HCT116 (cell line): ENCODE results near the gene GRIK3. TPM values are rescaled to one million over a fixed set of nuclear protein-coding genes. Genes with fewer than 3 reads are reported as not detected.

Experiments
- ATAC-seq: fragments of 200-7000 bp; cut with Tn5 transposase; 2 replicates; pipeline ENCODE4 v1.9.1; 2020; ENCODE audit warnings: mild to moderate bottlenecking, moderate library complexity
- BruUV-seq: library from RNA; stranded (reverse); fragments of 400-500 nt; replicated peaks from 2 replicates; lab custom pipeline; 2021; lab: Mats Ljungman, UMichigan
- CTCF ChIA-PET: fragments of 300-600 bp; sonication (Branson Sonifier 250); formaldehyde crosslinking; loops from one replicate; lab custom pipeline; 2021; ENCODE audit warnings: antibody characterized with exemption; lab: Charles Lee
- POLR2A ChIA-PET: fragments of 300-600, 350-600 bp; sonication (Branson Sonifier 250); formaldehyde crosslinking; loops from one replicate; lab custom pipeline; 2021; ENCODE audit warnings: antibody characterized with exemption; lab: Charles Lee
- RAD21 ChIA-PET, 2 experiments: fragments of 300-600 bp; sonication (Branson Sonifier 250); formaldehyde crosslinking; loops; one replicate each; lab custom pipeline; 2023; ENCODE audit warnings: low total read pairs in 2 of 2; ENCODE audit not compliant: uncharacterized antibody in 2 of 2, unreplicated experiment in 2 of 2, low non-redundant PET in 1 of 2; lab: Charles Lee
- DNase-seq: peaks from one replicate; pipeline ENCODE4 v3.0.0-alpha.2; 2010; ENCODE audit warnings: low read depth, low spot score
- H2AFZ ChIP-seq: fragments of 200-600 bp; shearing (Covaris generic), sonication (generic); 2 replicates; pipeline ENCODE4 v1.6.1; 2017; ENCODE audit warnings: low read depth, mixed run types, mixed read lengths, antibody characterized with exemption, low read length; ENCODE audit not compliant: poor library complexity, severe bottlenecking
- H3K27ac ChIP-seq: 2 replicates; pipeline ENCODE4 v1.5.1; 2012; ENCODE audit warnings: low read depth, low read length
- H3K27me3 ChIP-seq: fragments of 200-600 bp; sonication (generic); 2 replicates; pipeline ENCODE4 v1.6.1; 2016; ENCODE audit warnings: mixed run types, low read length, mixed read lengths; ENCODE audit not compliant: insufficient read depth
- H3K36me3 ChIP-seq, 2 experiments: fragments of 200-500 bp in 1 of 2; fragments of 200-600 bp in 1 of 2; sonication (Bioruptor generic) in 1 of 2; sonication (generic) in 1 of 2; 2 replicates each; pipeline versions ENCODE4 v1.5.1 to v1.6.1; 2014 to 2016; ENCODE audit warnings: low read length in 2 of 2, inconsistent platforms in 1 of 2, mixed read lengths in 1 of 2, mixed run types in 1 of 2; ENCODE audit not compliant: insufficient read depth in 2 of 2, control insufficient read depth in 1 of 2
- H3K4me1 ChIP-seq, 2 experiments: fragments of 200-600 bp in 1 of 2; sonication (generic) in 1 of 2; 2 replicates each; pipeline versions ENCODE4 v1.5.1 to v1.6.1; 2012 to 2017; ENCODE audit warnings: low read length in 2 of 2, inconsistent platforms in 1 of 2, mild to moderate bottlenecking in 1 of 2, mixed read lengths in 1 of 2, mixed run types in 1 of 2, moderate library complexity in 1 of 2; ENCODE audit not compliant: insufficient read depth in 2 of 2, control insufficient read depth in 1 of 2
- H3K4me2 ChIP-seq: fragments of 200-600 bp; sonication (generic); 2 replicates; pipeline ENCODE4 v1.6.1; 2017; ENCODE audit warnings: mixed run types, low read length, mixed read lengths
- H3K4me3 ChIP-seq, 2 experiments: fragments of 200-600 bp in 1 of 2; sonication (generic) in 1 of 2; replicated peaks in 1 of 2; 2 replicates each; pipeline ENCODE4 v1.5.1; 2011 to 2016; ENCODE audit warnings: low read length in 2 of 2, control low read depth in 1 of 2, low read depth in 1 of 2, mild to moderate bottlenecking in 1 of 2, mixed read lengths in 1 of 2, mixed run types in 1 of 2
- H3K79me2 ChIP-seq: fragments of 200-600 bp; sonication (generic); 2 replicates; pipeline ENCODE4 v1.6.1; 2017; ENCODE audit warnings: mild to moderate bottlenecking, mixed run types, low read length, moderate library complexity, mixed read lengths; ENCODE audit not compliant: insufficient read depth
- H3K9ac ChIP-seq: fragments of 200-600 bp; sonication (generic); 2 replicates; pipeline ENCODE4 v1.6.1; 2016; ENCODE audit warnings: low read length, mixed read lengths
- H3K9me2 ChIP-seq: fragments of 200-600 bp; sonication (generic), shearing (Covaris generic); 2 replicates; pipeline ENCODE4 v1.6.1; 2017; ENCODE audit warnings: mixed run types, mild to moderate bottlenecking, moderate library complexity; ENCODE audit not compliant: insufficient read depth
- H3K9me3 ChIP-seq, 2 experiments: fragments of 200-500 bp in 1 of 2; fragments of 200-600 bp in 1 of 2; sonication (Bioruptor generic) in 1 of 2; sonication (generic) in 1 of 2; 2 replicates each; pipeline ENCODE4 v1.6.1; 2014 to 2017; ENCODE audit warnings: low read length in 2 of 2, mixed read lengths in 2 of 2, inconsistent platforms in 1 of 2, low read depth in 1 of 2, mild to moderate bottlenecking in 1 of 2, mixed run types in 1 of 2, moderate library complexity in 1 of 2; ENCODE audit not compliant: control insufficient read depth in 1 of 2, insufficient read depth in 1 of 2
- H4K20me1 ChIP-seq: fragments of 200-600 bp; sonication (generic), shearing (Covaris generic); 2 replicates; pipeline ENCODE4 v1.6.1; 2017; ENCODE audit warnings: mixed run types, mild to moderate bottlenecking, moderate library complexity; ENCODE audit not compliant: insufficient read depth
- EZH2 ChIP-seq: fragments of 200-600 bp; sonication (generic); IDR thresholded peaks from 2 replicates; pipeline ENCODE4 v1.6.1; 2017; ENCODE audit warnings: antibody characterized with exemption, mixed run types
- FOSL1 ChIP-seq: IDR thresholded peaks from 2 replicates; pipeline ENCODE4 v1.6.1; 2012; ENCODE audit warnings: low read depth
- JUND ChIP-seq: IDR thresholded peaks from 2 replicates; pipeline ENCODE4 v1.6.1; 2012
- POLR2A ChIP-seq: IDR thresholded peaks from 2 replicates; pipeline ENCODE4 v1.7.0; 2011; ENCODE audit warnings: borderline replicate concordance; ENCODE audit not compliant: insufficient read depth, insufficient read length; ENCODE audit errors: extremely low read depth
- POLR2AphosphoS5 ChIP-seq: IDR thresholded peaks from 2 replicates; pipeline ENCODE4 v1.6.1; 2011; ENCODE audit warnings: mild to moderate bottlenecking, low read depth, low read length, moderate library complexity
- RAD21 ChIP-seq: IDR thresholded peaks from 2 replicates; pipeline ENCODE4 v1.6.1; 2012; ENCODE audit warnings: low read depth, mild to moderate bottlenecking
- ZNF274 ChIP-seq: fragments of 200-500 bp; sonication (Bioruptor generic); IDR thresholded peaks from 2 replicates; pipeline ENCODE4 v1.6.1; 2014; ENCODE audit warnings: mild to moderate bottlenecking, low read depth, low read length, inconsistent platforms
- intact Hi-C: fragments of 100-400 bp; cut with micrococcal nuclease; formaldehyde crosslinking; loops from 2 replicates; pipeline ENCODE4 v1.10.0; 2022
- total RNA-seq: library from RNA; stranded (reverse); gene quantifications from one replicate; pipeline ENCODE4 v1.2.1, GENCODE V29; 2021; ENCODE audit not compliant: unreplicated experiment

Gene GRIK3
- total RNA-seq, 1 experiment from 2014 or later = not detected

GRCh38 chr1:36981126-36981525 is 53.2 kb downstream of the GRIK3 start (continued):
- TF ChIP-seq POLR2AphosphoS5 (no peak), FOSL1 (no peak)

DNA sequence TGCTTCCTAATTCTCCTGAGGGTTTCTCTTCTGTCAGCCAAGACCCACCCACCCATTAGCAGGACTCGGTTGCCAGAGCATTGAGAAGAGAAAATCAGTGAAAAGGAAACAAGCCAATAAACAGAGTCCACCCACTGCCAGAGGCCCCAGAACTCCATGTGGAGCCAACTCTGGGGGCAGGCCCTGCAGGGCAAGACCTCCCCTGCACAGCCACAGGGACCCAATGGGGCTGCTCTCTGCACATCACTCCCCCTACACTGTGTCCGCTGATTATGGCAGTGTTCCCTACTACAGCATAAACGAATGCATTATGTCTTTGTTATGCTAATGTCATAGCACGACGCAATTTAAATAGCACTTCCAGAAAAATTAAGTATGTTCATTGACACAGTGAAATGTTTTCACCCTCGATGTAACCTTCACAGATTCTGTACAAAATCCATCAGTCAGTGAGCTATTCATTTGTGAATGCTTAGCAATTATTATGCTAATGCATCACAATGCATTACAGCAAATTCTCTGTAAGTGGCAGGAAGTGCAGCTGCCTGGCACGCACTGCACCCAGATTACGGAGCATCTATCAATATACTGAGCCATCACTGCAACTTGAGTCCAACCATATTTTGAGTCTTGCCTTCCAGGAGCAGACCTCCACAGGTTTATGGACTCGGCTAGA is 56.4 kb downstream of the GRIK3 start:
- H3K9ac ChIP-seq = no peak overlapping the region
- TF ChIP-seq ZNF274 (no peak), JUND (no peak), POLR2A (no peak)
- no peak for DNase-seq
- CTCF ChIA-PET = no interaction called here
- ATAC-seq = no peak
- H3K4me2 ChIP-seq = no peak overlapping the region
- H3K4me1 ChIP-seq = no peaks in the 10 kb centered on the region
- peaks cover 28% of the 10 kb centered on the region for H3K27me3 ChIP-seq
- POLR2A ChIA-PET = no interaction called here
- RAD21 ChIA-PET = no interaction called here
- no peak overlapping the region for H2AFZ ChIP-seq
- no peaks in the 10 kb centered on the region for H3K36me3 ChIP-seq
- no peaks in the 10 kb centered on the region for H4K20me1 ChIP-seq
- intact Hi-C loops = no loop called here
- no TSS peak for BruUV-seq
- no peak overlapping the region for H3K27ac ChIP-seq
- no peaks in the 10 kb centered on the region for H3K79me2 ChIP-seq
- no peak overlapping the region for H3K4me3 ChIP-seq
- no peaks in the 10 kb centered on the region for H3K9me2 ChIP-seq
- H3K9me3 ChIP-seq = no peaks in the 10 kb centered on the region; a peak in 1 of 4 replicates

DNA sequence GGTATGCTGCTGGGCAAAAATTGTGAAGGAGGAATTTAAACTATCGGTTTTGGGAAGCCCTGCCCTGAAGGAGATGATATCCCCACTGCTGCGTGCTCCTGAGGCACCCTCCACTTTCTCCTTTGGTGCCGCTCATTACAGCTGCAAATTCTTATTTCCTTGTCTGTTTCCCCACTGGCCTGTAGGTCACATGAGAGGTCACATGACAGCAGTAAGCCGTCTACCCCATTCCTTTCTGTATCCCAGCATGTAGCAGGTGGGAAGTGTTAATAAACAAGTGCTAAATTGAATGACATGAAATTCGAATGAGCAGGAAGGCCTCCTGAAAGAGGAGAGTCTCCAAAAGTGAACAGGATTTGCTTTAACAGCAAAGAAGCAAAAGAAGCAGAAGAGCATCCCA is 58.7 kb downstream of the GRIK3 start:
- ATAC-seq (no peak), DNase-seq (no peak)
- Histone ChIP-seq H3K4me3 (no peak overlapping the region), H3K9ac (no peak overlapping the region), H3K9me3 (no peaks in the 10 kb centered on the region; a peak in 1 of 4 replicates), H3K79me2 (no peaks in the 10 kb centered on the region), H3K4me2 (no peak overlapping the region), H3K4me1 (no peaks in the 10 kb centered on the region), H4K20me1 (no peaks in the 10 kb centered on the region)
- ChIA-PET CTCF (no interaction called here), RAD21 (no interaction called here)
- no TSS peak for BruUV-seq
- intact Hi-C loops = no loop called here
- TF ChIP-seq EZH2 (no peak), RAD21 (no peak)
- TF ChIP-seq, all 23 proteins: peak for 0
- Histone ChIP-seq H3K27me3 (peaks cover 16% of the 10 kb centered on the region; the same call in 1 of the 2 replicates), H3K9me2 (no peaks in the 10 kb centered on the region), H2AFZ (no peak overlapping the region), H3K27ac (no peak overlapping the region), H3K36me3 (no peaks in the 10 kb centered on the region)
- POLR2A ChIA-PET = no interaction called here
